Endothelial cell of umbilical vein (primary cell): ENCODE results near the gene SUPT5H.

ENCODE experiments used
- EZH2 ChIP-seq: IDR thresholded peaks from 2 replicates; pipeline ENCODE4 v1.6.1; 2012; ENCODE audit warnings: borderline replicate concordance, low read depth, mild to moderate bottlenecking, moderate library complexity, low read length, inconsistent platforms; ENCODE audit not compliant: severe bottlenecking
- GATA2 ChIP-seq: IDR thresholded peaks from 2 replicates; pipeline ENCODE4 v1.7.0; 2011; ENCODE audit warnings: low read depth, mild to moderate bottlenecking, moderate library complexity, mixed read lengths, low read length; ENCODE audit not compliant: insufficient read length, insufficient read depth
- JUN ChIP-seq: IDR thresholded peaks from 2 replicates; pipeline ENCODE4 v1.6.1; 2011; ENCODE audit warnings: borderline replicate concordance, low read depth; ENCODE audit not compliant: insufficient read length, insufficient read depth
- MAX ChIP-seq: IDR thresholded peaks from 2 replicates; pipeline ENCODE4 v1.6.1; 2011; ENCODE audit not compliant: insufficient read depth, insufficient read length
- MYC ChIP-seq: IDR thresholded peaks from one replicate; pipeline ENCODE4 v1.6.1; 2011; ENCODE audit warnings: mild to moderate bottlenecking, low read depth, low read length
- POLR2A ChIP-seq: IDR thresholded peaks from 2 replicates; pipeline ENCODE4 v1.6.1; 2012; ENCODE audit warnings: low read depth, mild to moderate bottlenecking, control low read depth, low read length
- POLR2AphosphoS5 ChIP-seq: IDR thresholded peaks from 2 replicates; pipeline ENCODE4 v1.6.1; 2012; ENCODE audit warnings: low read depth, mild to moderate bottlenecking, control low read depth, low read length, moderate library complexity; ENCODE audit not compliant: insufficient read depth
- TF ChIP-seq, protein P1 (sequence below), 2 donors: IDR thresholded peaks; 1 replicate in 1 of 2; 2 replicates in 1 of 2; pipeline ENCODE4 v1.5.1; 2011; ENCODE audit warnings: low read length in 2 of 2, mild to moderate bottlenecking in 2 of 2, moderate library complexity in 2 of 2, control low read depth in 1 of 2, inconsistent platforms in 1 of 2, low read depth in 1 of 2; ENCODE audit not compliant: insufficient read depth in 1 of 2; ENCODE audit errors: extremely low read depth in 1 of 2

DNA sequence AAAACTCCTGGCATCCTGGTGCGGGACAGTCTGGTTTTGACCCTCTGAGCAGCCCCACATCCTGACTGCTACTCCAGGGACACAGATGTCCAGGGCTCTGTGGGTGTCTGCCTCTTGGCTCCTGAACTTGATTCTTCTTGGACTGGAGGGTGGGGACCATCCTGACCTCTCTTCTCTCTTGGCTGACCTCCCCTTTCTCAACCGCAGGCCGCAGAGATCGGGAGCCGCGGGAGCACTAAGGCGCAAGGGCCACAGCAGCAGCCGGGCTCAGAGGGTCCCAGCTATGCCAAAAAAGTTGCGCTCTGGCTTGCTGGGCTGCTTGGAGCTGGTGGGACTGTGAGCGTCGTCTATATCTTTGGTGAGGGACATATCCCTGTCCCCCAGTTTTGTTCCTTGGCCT lies 36.3 kb downstream of the SUPT5H start:
- TF ChIP-seq, protein P1, sequence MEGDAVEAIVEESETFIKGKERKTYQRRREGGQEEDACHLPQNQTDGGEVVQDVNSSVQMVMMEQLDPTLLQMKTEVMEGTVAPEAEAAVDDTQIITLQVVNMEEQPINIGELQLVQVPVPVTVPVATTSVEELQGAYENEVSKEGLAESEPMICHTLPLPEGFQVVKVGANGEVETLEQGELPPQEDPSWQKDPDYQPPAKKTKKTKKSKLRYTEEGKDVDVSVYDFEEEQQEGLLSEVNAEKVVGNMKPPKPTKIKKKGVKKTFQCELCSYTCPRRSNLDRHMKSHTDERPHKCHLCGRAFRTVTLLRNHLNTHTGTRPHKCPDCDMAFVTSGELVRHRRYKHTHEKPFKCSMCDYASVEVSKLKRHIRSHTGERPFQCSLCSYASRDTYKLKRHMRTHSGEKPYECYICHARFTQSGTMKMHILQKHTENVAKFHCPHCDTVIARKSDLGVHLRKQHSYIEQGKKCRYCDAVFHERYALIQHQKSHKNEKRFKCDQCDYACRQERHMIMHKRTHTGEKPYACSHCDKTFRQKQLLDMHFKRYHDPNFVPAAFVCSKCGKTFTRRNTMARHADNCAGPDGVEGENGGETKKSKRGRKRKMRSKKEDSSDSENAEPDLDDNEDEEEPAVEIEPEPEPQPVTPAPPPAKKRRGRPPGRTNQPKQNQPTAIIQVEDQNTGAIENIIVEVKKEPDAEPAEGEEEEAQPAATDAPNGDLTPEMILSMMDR (IDR thresholded peaks at IDR 0.05; ENCODE audit: extremely low read depth in 1 of 2, insufficient read depth in 1 of 2, low read depth in 1 of 2, low read length in 2 of 2), result no peak
- TF ChIP-seq POLR2AphosphoS5 (no peak), POLR2A (no peak), GATA2 (no peak), EZH2 (no peak), JUN (no peak), MAX (no peak), MYC (no peak)
